GM19395 (cell line): ENCODE measurements around the gene PTPRU.

ENCODE experiments used
- ATAC-seq: cut with Tn5 transposase; IDR thresholded peaks from one replicate; pipeline ENCODE4 v1.9.1; 2021; ENCODE audit warnings: mild to moderate bottlenecking, moderate library complexity; ENCODE audit not compliant: unreplicated experiment

PTPRU gene

DNA sequence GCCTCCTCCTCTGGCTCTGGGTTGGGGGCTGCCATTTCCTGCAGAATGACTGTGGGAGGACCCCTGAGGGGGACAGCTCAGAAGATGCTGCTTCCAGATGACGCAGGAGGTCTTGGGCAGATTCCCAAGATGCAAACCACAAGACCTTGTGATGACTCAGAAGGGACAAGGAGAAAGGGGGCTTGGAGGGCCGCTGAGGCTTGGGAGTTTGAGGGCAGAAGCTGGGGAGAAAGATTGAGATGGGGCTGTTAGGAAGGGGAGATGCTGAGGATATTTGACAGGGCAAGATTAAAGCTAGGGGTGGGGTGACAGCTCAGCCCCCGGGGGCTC is 7.5 kb downstream of the PTPRU start:
- ATAC-seq = no peak

DNA sequence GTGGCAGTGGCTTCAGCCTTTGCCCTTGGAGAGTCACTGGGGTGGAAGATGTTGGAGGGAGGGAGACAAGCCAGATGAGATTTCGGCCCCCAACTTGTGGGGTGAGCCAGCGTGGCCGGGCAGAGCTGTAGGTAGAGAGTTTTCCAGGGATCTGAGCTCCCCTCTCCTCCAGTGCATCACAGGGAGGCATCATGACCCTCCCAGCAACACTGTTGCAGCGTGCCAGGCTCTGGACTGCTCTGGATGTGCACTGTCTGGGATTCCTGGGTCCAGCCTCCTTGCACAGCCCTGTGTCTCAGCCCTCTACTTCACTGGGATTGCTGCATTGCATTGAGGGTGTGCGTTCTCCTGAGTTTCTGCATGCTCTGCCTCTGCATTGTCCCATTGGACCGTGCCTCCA is 8.9 kb downstream of the PTPRU start:
- no peak for ATAC-seq

DNA sequence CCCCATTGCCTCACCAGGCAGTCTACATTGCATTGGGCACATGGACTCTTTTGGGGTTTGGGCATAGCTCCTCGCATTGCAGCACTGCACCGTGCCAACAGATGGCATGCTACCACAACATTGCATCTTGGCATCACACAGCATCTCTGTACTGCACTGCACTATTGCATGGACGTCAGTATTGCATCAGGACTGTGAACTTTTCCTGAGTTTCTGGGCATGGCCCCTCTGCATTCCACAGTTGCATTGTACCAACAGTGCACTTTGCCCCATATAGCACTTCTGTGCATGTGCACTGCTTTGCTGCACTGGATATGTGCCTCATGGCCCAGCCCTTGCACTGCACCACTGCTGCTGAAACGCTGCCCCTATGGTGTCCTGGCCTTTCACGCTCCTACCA is 9.6 kb downstream of the PTPRU start:
- no peak for ATAC-seq

GRCh38 chr1:29247044-29247443 is 10.7 kb downstream of the PTPRU start:
- no peak for ATAC-seq

- ATAC-seq = no peak
Observed at GRCh38 chr1:29247571-29248273, 11.4 kb downstream of the PTPRU start.

- no peak for ATAC-seq
Observed at GRCh38 chr1:29248409-29248808, 12.1 kb downstream of the PTPRU start.

GRCh38 chr1:29249170-29249691 is 12.9 kb downstream of the PTPRU start:
- ATAC-seq = no peak

DNA sequence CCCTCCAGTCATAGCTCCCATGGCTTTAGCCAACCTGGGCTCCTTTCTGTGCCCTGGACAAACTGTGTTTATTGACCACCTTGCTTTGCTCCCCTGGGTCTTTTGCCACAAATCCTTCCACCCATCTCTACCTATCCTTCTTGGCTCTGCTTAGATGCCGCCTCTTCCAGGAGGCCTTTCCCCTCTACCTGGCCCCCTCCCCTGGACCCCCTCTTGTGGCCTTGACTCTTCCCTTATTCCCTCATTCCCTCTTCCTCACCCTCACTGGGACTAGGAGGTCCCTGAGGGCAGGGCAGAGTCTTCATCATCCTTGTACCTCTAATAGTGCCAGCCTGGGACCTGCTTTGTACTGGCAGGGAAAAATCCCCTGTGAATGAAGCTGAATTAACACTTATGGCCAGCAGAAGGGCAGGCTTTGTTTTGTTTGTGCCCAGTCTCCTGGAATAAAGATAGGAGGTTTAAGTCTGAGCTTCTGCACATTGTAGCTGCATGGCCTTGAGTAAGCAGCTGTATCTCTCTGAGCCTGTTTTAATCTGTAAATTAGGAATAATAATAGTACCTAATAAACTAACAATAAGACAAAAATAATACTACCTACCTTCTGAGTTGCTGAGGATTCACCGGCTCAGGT is 13.7 kb downstream of the PTPRU start:
- ATAC-seq = no peak

DNA sequence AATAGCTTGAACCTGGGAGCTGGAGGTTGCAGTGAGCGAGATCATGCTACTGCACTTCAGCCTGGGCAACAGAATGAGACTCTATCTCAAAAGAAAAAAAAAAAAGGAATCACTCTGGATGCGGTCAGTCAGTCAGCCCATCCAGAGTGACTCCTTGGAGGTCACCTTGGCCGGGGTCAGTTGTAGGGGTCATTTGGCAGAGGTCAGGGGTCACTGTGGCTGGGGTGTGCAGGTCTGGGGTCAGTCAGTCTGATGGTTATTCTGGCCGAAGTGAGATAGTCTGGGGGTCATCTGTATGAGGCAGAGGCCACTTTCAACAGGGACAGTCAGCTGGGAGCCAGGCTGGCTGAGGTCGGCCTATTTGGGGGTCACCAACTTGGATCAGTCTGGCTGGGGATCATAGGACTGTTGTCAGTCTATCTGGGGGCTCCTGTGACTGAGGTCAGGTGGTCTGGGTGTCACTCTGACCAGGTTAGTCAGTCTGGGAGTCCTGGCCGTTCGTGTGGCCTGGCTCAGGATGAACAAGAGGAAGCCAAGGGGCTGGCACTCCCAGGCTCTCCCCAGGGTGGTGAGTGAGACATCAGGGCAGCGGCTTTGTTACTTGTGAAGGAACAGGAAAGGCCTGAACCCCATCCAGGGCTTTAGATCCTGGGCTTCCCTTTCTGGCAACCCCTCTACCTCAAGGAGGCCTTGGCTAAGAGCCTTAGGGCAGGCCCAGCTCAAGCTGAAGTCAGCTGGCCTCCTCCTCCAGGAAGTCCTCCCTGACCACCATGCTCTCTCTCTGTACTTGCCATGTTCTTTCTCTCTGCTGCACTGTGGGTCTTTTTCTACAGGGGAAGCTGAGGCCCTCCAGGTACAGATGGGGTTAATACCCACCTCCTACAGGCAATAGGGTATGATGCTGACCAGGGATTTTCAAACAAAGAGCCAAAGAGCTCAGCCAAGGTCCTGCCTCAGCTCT is 15.1 kb downstream of the PTPRU start:
- ATAC-seq = no peak

DNA sequence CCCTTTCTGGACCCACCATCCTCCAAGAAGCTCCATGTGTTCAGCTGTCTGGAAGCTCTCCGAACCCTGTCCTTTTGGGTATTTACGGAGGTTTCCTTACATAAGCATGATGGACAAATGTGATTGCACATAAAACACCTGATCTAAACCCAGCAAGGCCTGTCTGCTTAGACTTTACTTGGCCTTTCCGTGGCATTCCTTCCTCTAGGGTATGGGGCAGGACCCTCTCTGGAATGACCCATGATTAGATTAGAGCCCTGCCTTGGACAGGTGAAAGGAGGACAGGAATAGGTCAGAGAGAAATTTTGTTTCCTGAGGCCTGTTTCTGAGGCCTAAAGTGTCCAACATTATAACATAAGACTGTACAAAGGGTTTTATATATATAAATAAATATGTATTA is 16.9 kb downstream of the PTPRU start:
- no peak for ATAC-seq

- no peak for ATAC-seq
Observed at GRCh38 chr1:29254346-29254745, 18.0 kb downstream of the PTPRU start.

- no peak for ATAC-seq
Observed at GRCh38 chr1:29255134-29255666, 18.9 kb downstream of the PTPRU start.

DNA sequence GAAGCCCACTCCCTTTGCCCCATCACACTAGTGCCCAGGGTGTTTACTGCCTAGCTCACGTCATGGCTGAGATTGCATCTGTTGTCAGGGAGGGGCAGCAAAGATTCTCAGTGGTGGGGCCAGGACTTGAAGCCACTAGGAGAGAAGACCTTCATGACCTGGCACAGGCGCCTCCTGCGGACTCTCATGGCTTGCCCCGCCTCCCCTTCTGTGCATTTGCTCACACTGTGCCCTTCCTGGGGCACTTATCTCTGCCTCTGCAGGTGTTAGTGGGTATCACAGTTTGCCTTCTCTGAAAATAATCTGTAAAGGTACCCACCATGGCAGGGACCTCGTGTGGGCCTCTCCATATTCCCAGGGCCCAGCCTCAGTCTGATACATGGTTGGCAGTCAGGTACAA is 20.1 kb downstream of the PTPRU start:
- ATAC-seq = no peak

DNA sequence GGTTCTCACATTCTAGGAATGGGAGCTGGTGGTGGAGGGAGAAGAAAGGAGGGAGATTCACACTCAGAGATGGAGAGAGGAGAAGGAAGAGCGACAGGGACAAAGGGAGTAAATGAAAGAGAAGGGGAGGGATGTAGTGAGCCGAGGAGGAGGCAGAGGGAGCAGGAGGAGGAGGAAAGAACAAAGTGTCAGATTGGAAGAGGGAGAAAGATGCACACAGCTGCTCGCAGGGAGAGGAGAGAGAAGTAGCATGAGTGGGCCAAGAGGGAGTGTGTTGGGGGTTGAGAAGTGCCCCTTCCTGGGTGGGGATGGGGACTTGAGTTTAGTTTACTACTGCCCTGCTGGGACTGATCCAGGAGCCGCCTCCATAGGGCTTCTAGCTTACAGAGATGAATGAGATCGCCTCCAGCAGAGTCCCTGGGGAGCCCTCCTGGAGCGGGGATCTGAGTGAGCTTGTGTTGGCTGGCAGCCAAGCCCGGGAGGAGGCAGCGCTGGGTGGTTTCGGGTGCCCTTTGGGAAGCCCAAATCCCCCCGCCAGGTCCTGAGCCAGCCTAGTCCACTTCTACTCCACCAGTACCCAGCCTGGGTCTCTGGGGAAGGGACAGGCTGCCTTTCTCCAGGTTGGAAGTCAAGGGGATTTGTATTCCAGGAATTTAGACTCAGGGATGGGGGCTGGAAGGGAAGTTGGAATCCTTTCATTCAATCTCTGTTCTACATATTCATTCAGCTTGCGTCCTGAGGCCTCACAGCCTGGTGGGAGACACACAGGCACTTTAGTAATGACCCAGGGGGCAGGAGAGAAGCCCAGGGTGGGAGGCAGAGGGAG is 20.9 kb downstream of the PTPRU start:
- no peak for ATAC-seq

GRCh38 chr1:29258189-29258975 is 22.1 kb downstream of the PTPRU start:
- no peak for ATAC-seq

DNA sequence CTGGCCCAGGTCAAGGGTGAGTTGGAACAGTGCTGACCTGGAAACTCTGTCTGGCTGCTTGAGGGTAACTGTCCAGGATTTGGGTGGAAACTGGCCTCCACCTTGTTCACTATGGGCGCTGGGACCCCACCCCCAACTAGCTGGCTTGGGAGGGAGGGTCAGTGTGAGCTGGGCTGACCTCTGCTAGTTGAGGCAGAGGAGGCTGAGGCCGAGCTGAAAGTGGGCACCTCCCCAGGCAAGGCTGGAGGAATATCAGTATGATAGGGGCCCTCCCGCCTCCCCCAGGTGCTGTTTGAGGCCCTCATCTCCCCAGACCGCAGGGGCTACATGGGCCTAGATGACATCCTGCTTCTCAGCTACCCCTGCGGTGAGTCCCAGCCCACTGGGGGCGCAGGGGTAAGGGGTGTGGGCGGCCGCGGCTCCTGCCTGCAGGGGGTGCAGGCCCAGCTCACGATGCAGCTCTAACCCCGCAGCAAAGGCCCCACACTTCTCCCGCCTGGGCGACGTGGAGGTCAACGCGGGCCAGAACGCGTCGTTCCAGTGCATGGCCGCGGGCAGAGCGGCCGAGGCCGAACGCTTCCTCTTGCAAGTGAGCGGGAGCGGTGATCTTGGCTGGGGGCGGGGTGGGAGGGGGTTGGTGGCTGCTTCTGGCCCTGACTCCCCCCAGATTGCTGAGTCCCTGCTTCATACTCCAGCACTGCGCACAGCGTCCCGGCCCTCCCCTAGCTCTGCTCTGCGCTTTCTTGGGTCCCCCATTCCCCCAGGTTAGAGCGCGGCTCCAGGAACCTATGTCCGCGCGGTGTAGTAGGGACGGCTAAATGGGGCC is 22.9 kb downstream of the PTPRU start:
- ATAC-seq = no peak

DNA sequence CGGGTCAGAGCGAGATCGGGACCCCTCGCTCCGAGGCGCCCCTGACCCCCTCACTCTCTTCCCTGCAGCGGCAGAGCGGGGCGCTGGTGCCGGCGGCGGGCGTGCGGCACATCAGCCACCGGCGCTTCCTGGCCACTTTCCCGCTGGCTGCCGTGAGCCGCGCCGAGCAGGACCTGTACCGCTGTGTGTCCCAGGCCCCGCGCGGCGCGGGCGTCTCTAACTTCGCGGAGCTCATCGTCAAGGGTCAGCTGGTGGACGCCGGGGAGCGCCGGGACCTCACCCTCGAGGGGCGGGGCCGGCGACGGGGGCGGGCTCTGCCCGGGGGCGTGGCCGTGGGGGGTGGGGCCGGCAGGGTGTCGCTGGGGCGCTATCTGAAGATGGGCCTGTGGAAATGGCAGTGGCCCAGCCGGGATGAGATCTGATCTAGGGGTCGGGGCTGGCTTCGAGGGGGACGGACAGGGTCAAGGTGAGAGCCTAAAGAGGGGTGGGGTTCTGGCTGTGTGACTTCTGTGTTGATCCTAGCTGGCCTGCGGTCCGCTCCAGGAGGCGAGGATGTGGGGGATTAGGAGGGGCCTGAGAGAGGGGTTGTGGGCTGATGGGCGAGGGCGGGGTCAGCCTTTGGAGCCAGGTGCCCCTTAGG is 23.6 kb downstream of the PTPRU start:
- ATAC-seq = no peak

DNA sequence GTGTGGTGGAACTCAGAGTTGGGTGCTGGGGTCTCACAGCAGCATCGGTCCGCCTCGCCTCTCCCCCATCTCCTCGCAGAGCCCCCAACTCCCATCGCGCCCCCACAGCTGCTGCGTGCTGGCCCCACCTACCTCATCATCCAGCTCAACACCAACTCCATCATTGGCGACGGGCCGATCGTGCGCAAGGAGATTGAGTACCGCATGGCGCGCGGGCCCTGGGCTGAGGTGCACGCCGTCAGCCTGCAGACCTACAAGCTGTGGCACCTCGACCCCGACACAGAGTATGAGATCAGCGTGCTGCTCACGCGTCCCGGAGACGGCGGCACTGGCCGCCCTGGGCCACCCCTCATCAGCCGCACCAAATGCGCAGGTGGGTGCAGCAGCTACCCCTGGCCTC is 24.2 kb downstream of the PTPRU start:
- no peak for ATAC-seq
